Right renal cortex interstitium (tissue), 3 donors: ENCODE data around the gene HBG1. TPM values are rescaled to one million over a fixed set of nuclear protein-coding genes. Genes with fewer than 3 reads are reported as not detected.

Experiments used
- DNase-seq, 3 donors: peaks; one replicate each; pipeline ENCODE4 v3.0.0-alpha.2; 2013; ENCODE audit warnings: low read depth in 3 of 3, low spot score in 2 of 3
- polyA plus RNA-seq, 3 donors: library from polyadenylated mRNA; unstranded; fragments of 120-200 nt; gene quantifications; one replicate each; pipeline ENCODE4 v1.2.1, GENCODE V29; 2013; ENCODE audit not compliant: insufficient read length in 3 of 3

The HBG1 gene
- polyA plus RNA-seq, 3 donors = 3.5 to 6.3 (median 5.8) TPM

GRCh38 chr11:5229356-5229755 lies 20.3 kb downstream of the HBG1 start:
- DNase-seq = no peak

- no peak for DNase-seq
Measured at GRCh38 chr11:5228124-5228523, 21.5 kb downstream of the HBG1 start.

GRCh38 chr11:5227681-5228080 lies 22.0 kb downstream of the HBG1 start:
- no peak for DNase-seq

- DNase-seq = no peak
Measured at GRCh38 chr11:5226732-5227310, 22.8 kb downstream of the HBG1 start, which contains the start of gene HBB. TSS of gene HBB (minus strand) at chr11:5227071. CDS start at chr11:5227021, 50 bp downstream.

GRCh38 chr11:5225480-5225871 lies 24.2 kb downstream of the HBG1 start:
- no peak for DNase-seq

GRCh38 chr11:5224538-5225479 lies 24.8 kb downstream of the HBG1 start:
- no peak for DNase-seq

GRCh38 chr11:5223686-5224085 lies 26.0 kb downstream of the HBG1 start:
- no peak for DNase-seq

GRCh38 chr11:5223146-5223545 lies 26.5 kb downstream of the HBG1 start:
- DNase-seq = no peak

GRCh38 chr11:5210376-5210885 lies 39.2 kb downstream of the HBG1 start:
- no peak for DNase-seq

- peak; percentile 2 to 12 (median 5) for DNase-seq
Measured at GRCh38 chr11:5204787-5205186, 44.9 kb downstream of the HBG1 start.

GRCh38 chr11:5203366-5203765 lies 46.3 kb downstream of the HBG1 start:
- no peak for DNase-seq

GRCh38 chr11:5200582-5200981 lies 49.1 kb downstream of the HBG1 start, which contains the start of gene OR51V1:
TSS of gene OR51V1 (minus strand) at chr11:5200682. CDS start at chr11:5200682, 0 bp downstream.
- no peak for DNase-seq

GRCh38 chr11:5198285-5198684 lies 51.4 kb downstream of the HBG1 start:
- DNase-seq = no peak

Other genes with a start within 250 kb of the HBG1 start
- not detected for gene OR52J3, start 203.3 kb downstream of the HBG1 start, polyA plus RNA-seq
- gene OR52E2, start 190.2 kb downstream of the HBG1 start, polyA plus RNA-seq = not detected
- gene OR52E1, start 180.3 kb downstream of the HBG1 start, polyA plus RNA-seq = not detected
- gene OR52A5, start 111.5 kb downstream of the HBG1 start, polyA plus RNA-seq = not detected
- under 1 TPM in 1 of 3 donors, not detected in 2; 0.03 TPM for gene OR52A1, start 95.1 kb downstream of the HBG1 start, polyA plus RNA-seq
- not detected for gene OR51V1, start 49.2 kb downstream of the HBG1 start, polyA plus RNA-seq
- 100 to 1,000 TPM; 146 to 221 (median 152) TPM for gene HBB, start 22.8 kb downstream of the HBG1 start, polyA plus RNA-seq
- 1 to 10 TPM; 1.9 to 2.2 (median 2.1) TPM for gene HBD, start 15.4 kb downstream of the HBG1 start, polyA plus RNA-seq
- 1,000 to 10,000 TPM; 2,105 to 2,538 (median 2,461) TPM for gene HBG2, start 4.9 kb upstream of the HBG1 start, polyA plus RNA-seq
- gene HBE1, start 20.1 kb upstream of the HBG1 start, polyA plus RNA-seq = 10 to 100 TPM in 1 of 3 donors, 1 to 10 TPM in 2; 7.4 to 13.8 (median 8.1) TPM
- gene OR51B4, start 52.1 kb upstream of the HBG1 start, polyA plus RNA-seq = under 1 TPM in 1 of 3 donors, not detected in 2; 0.22 TPM
- not detected for gene OR51B2, start 74.4 kb upstream of the HBG1 start, polyA plus RNA-seq
- under 1 TPM; 0.14 to 0.49 (median 0.14) TPM for gene OR51B5, start 93.7 kb upstream of the HBG1 start, polyA plus RNA-seq
- not detected for gene OR51B6, start 101.7 kb upstream of the HBG1 start, polyA plus RNA-seq
- gene OR51M1, start 134.0 kb upstream of the HBG1 start, polyA plus RNA-seq = not detected
- gene OR51Q1, start 172.3 kb upstream of the HBG1 start, polyA plus RNA-seq = not detected
- gene OR51I1, start 191.7 kb upstream of the HBG1 start, polyA plus RNA-seq = not detected
- not detected for gene OR51I2, start 199.5 kb upstream of the HBG1 start, polyA plus RNA-seq
- gene OR52D1, start 238.8 kb upstream of the HBG1 start, polyA plus RNA-seq = not detected